ENCODE measurements around the gene LRRC74B. TPM values are rescaled to one million over a fixed set of nuclear protein-coding genes. Genes with fewer than 3 reads are reported as not detected.
"Not testable (repeated sequence)": the region's sequence is repeated elsewhere in the genome, so short reads cannot be mapped to it uniquely, and the experiment has no call there.

LRRC74B gene
- total and polyA plus RNA-seq, 2 donors from 2014 or later: not detected

GRCh38 chr22:21047035-21047661, 1.4 kb downstream of the LRRC74B start:
- no peak overlapping the region for H3K27ac ChIP-seq (ENCODE audit: low read depth in 2 of 2, low read length in 2 of 2)
- intact Hi-C loops (cut with DNase I): no loop called here
- TF ChIP-seq CTCF (IDR thresholded peaks at IDR 0.05; ENCODE audit: borderline replicate concordance, extremely low read depth, insufficient read depth): no peak
- H3K9ac ChIP-seq (ENCODE audit: low read length in 3 of 3): no peak overlapping the region
- no peak for FAIRE-seq
- H3K36me3 ChIP-seq (ENCODE audit: control insufficient read depth in 2 of 3, insufficient read depth in 3 of 3, low read length in 3 of 3): no peaks in the 10 kb centered on the region
- H3K9me3 ChIP-seq (ENCODE audit: control insufficient read depth in 2 of 3, insufficient read depth in 1 of 3, low read length in 3 of 3): no peaks in the 10 kb centered on the region
- H3K27me3 ChIP-seq (ENCODE audit: control insufficient read depth, insufficient read depth, low read length): no peaks in the 10 kb centered on the region
- peaks cover 0 to 6% (median 0%) of the 10 kb centered on the region in 3 donors for H3K4me1 ChIP-seq (ENCODE audit: control insufficient read depth in 2 of 3, insufficient read depth in 2 of 3, low read depth in 1 of 3, low read length in 3 of 3)
- H3K4me3 ChIP-seq (ENCODE audit: low read length in 3 of 3): no peak overlapping the region
- no peak for DNase-seq

- Histone ChIP-seq H3K36me3 (ENCODE audit: control insufficient read depth in 2 of 3, insufficient read depth in 3 of 3, low read length in 3 of 3) (no peaks in the 10 kb centered on the region), H3K9ac (ENCODE audit: low read length in 3 of 3) (no peak overlapping the region), H3K4me3 (ENCODE audit: low read length in 3 of 3) (no peak overlapping the region), H3K4me1 (ENCODE audit: control insufficient read depth in 2 of 3, insufficient read depth in 2 of 3, low read depth in 1 of 3, low read length in 3 of 3) (peaks cover 0 to 6% (median 0%) of the 10 kb centered on the region in 3 donors), H3K27me3 (ENCODE audit: control insufficient read depth, insufficient read depth, low read length) (no peaks in the 10 kb centered on the region), H3K9me3 (ENCODE audit: control insufficient read depth in 2 of 3, insufficient read depth in 1 of 3, low read length in 3 of 3) (no peaks in the 10 kb centered on the region), H3K27ac (ENCODE audit: low read depth in 2 of 2, low read length in 2 of 2) (no peak overlapping the region)
- intact Hi-C loops (cut with DNase I): no loop called here
- DNase-seq: no peak
- FAIRE-seq: no peak
- no peak for TF ChIP-seq CTCF (IDR thresholded peaks at IDR 0.05; ENCODE audit: borderline replicate concordance, extremely low read depth, insufficient read depth)
Observed at GRCh38 chr22:21047730-21048129, 2.0 kb downstream of the LRRC74B start.

GRCh38 chr22:21048448-21048847, 2.7 kb downstream of the LRRC74B start:
- H3K4me1 ChIP-seq (ENCODE audit: control insufficient read depth in 2 of 3, insufficient read depth in 2 of 3, low read depth in 1 of 3, low read length in 3 of 3); FAIRE-seq; DNase-seq; H3K9me3 ChIP-seq (ENCODE audit: control insufficient read depth in 2 of 3, insufficient read depth in 1 of 3, low read length in 3 of 3); intact Hi-C loops (cut with DNase I); H3K36me3 ChIP-seq (ENCODE audit: control insufficient read depth in 2 of 3, insufficient read depth in 3 of 3, low read length in 3 of 3); H3K27ac ChIP-seq (ENCODE audit: low read depth in 2 of 2, low read length in 2 of 2); H3K27me3 ChIP-seq (ENCODE audit: control insufficient read depth, insufficient read depth, low read length); H3K4me3 ChIP-seq (ENCODE audit: low read length in 3 of 3); H3K9ac ChIP-seq (ENCODE audit: low read length in 3 of 3): not testable (repeated sequence)

GRCh38 chr22:21048965-21049364, 3.2 kb downstream of the LRRC74B start:
- DNase-seq; H3K27ac ChIP-seq (ENCODE audit: low read depth in 2 of 2, low read length in 2 of 2); intact Hi-C loops (cut with DNase I); H3K9me3 ChIP-seq (ENCODE audit: control insufficient read depth in 2 of 3, insufficient read depth in 1 of 3, low read length in 3 of 3); H3K27me3 ChIP-seq (ENCODE audit: control insufficient read depth, insufficient read depth, low read length); H3K9ac ChIP-seq (ENCODE audit: low read length in 3 of 3); H3K36me3 ChIP-seq (ENCODE audit: control insufficient read depth in 2 of 3, insufficient read depth in 3 of 3, low read length in 3 of 3); FAIRE-seq; H3K4me1 ChIP-seq (ENCODE audit: control insufficient read depth in 2 of 3, insufficient read depth in 2 of 3, low read depth in 1 of 3, low read length in 3 of 3); H3K4me3 ChIP-seq (ENCODE audit: low read length in 3 of 3): not testable (repeated sequence)

Measured in kidney (tissue), 14 donors.